Activated naive CD8-positive, alpha-beta T cell treated with anti-CD3 and anti-CD28 coated beads for 36 hours (primary cell): ENCODE data around the gene UBE2D4. TPM values are rescaled to one million over a fixed set of nuclear protein-coding genes. Genes with fewer than 3 reads are reported as not detected.
A peak's percentile ranks its signal among the peaks of the same experiment; 100 is the strongest.

ENCODE experiments used
- DNase-seq: peaks from one replicate; pipeline ENCODE4 v3.0.0; 2021
- H3K27ac Mint-ChIP-seq: one replicate; pipeline ENCODE4 v1.8.0; 2022; ENCODE audit warnings: mild to moderate bottlenecking, moderate library complexity, mixed read lengths
- H3K27me3 Mint-ChIP-seq: one replicate; pipeline ENCODE4 v1.8.0; 2022; ENCODE audit warnings: mild to moderate bottlenecking, mixed read lengths
- H3K36me3 Mint-ChIP-seq: one replicate; pipeline ENCODE4 v1.8.0; 2021; ENCODE audit warnings: mild to moderate bottlenecking, mixed read lengths
- H3K4me1 Mint-ChIP-seq: one replicate; pipeline ENCODE4 v1.8.0; 2021; ENCODE audit warnings: mixed read lengths
- H3K4me3 Mint-ChIP-seq: one replicate; pipeline ENCODE4 v1.8.0; 2022; ENCODE audit warnings: mild to moderate bottlenecking, moderate library complexity, mixed read lengths
- H3K9me3 Mint-ChIP-seq: one replicate; pipeline ENCODE4 v1.8.0; 2022; ENCODE audit warnings: mixed read lengths
- total RNA-seq, 2 experiments: library from RNA; stranded (reverse); gene quantifications; one replicate each; pipeline ENCODE4 v1.2.3, GENCODE V29; 2021

The UBE2D4 gene
- total RNA-seq, 2 experiments from 2014 or later, result 12.1 to 12.7 TPM

- Mint-ChIP-seq H3K9me3 (no peaks in the 10 kb centered on the region), H3K36me3 (peaks cover 4% of the 10 kb centered on the region), H3K27ac (no peak overlapping the region), H3K27me3 (no peaks in the 10 kb centered on the region), H3K4me1 (peaks cover 43% of the 10 kb centered on the region), H3K4me3 (no peak overlapping the region)
- no peak for DNase-seq
Observed at GRCh38 chr7:43902542-43903054, 23.6 kb upstream of the UBE2D4 start.

GRCh38 chr7:43904533-43905208 is 21.6 kb upstream of the UBE2D4 start:
- Mint-ChIP-seq H3K9me3 (no peaks in the 10 kb centered on the region), H3K4me1 (peaks cover 40% of the 10 kb centered on the region), H3K4me3 (peak overlapping the region; percentile 90), H3K27me3 (no peaks in the 10 kb centered on the region), H3K36me3 (peaks cover 4% of the 10 kb centered on the region), H3K27ac (no peak overlapping the region)
- DNase-seq, result no peak

GRCh38 chr7:43905209-43905946 is 20.9 kb upstream of the UBE2D4 start:
- no peak for DNase-seq
- no peaks in the 10 kb centered on the region for H3K9me3 Mint-ChIP-seq
- no peaks in the 10 kb centered on the region for H3K27me3 Mint-ChIP-seq
- peaks cover 4% of the 10 kb centered on the region for H3K36me3 Mint-ChIP-seq
- H3K4me1 Mint-ChIP-seq, result peaks cover 40% of the 10 kb centered on the region
- peak overlapping the region; percentile 90 for H3K4me3 Mint-ChIP-seq
- H3K27ac Mint-ChIP-seq, result peak overlapping the region; percentile 91

GRCh38 chr7:43905956-43906330 is 20.3 kb upstream of the UBE2D4 start:
- H3K27ac Mint-ChIP-seq, result peak overlapping the region; percentile 91
- H3K4me1 Mint-ChIP-seq, result peaks cover 40% of the 10 kb centered on the region
- H3K27me3 Mint-ChIP-seq, result no peaks in the 10 kb centered on the region
- DNase-seq, result peak; percentile 34
- no peaks in the 10 kb centered on the region for H3K9me3 Mint-ChIP-seq
- peak overlapping the region; percentile 90 for H3K4me3 Mint-ChIP-seq
- peaks cover 6% of the 10 kb centered on the region for H3K36me3 Mint-ChIP-seq

- Mint-ChIP-seq H3K36me3 (peaks cover 6% of the 10 kb centered on the region), H3K27me3 (no peaks in the 10 kb centered on the region), H3K9me3 (no peaks in the 10 kb centered on the region)
Observed at GRCh38 chr7:43906331-43907010, 19.8 kb upstream of the UBE2D4 start, which contains the start of gene URGCP. TSS of gene URGCP (minus strand) at chr7:43906596. CDS start at chr7:43906575, 21 bp downstream.

GRCh38 chr7:43914795-43915194 is 11.4 kb upstream of the UBE2D4 start:
- no peaks in the 10 kb centered on the region for H3K9me3 Mint-ChIP-seq
- no peaks in the 10 kb centered on the region for H3K27me3 Mint-ChIP-seq
- no peak overlapping the region for H3K27ac Mint-ChIP-seq
- no peak overlapping the region for H3K4me3 Mint-ChIP-seq
- peaks cover 12% of the 10 kb centered on the region for H3K36me3 Mint-ChIP-seq
- DNase-seq, result no peak
- peaks cover 2% of the 10 kb centered on the region for H3K4me1 Mint-ChIP-seq

More at GRCh38 chr7:43906331-43907010, 19.8 kb upstream of the UBE2D4 start, which contains the start of gene URGCP:
- Mint-ChIP-seq H3K4me3 (peak within 1 kb of the TSS; percentile 90), H3K27ac (peak within 1 kb of the TSS; percentile 91), H3K4me1 (peaks cover 38% of the 10 kb centered on the region)
- DNase-seq, result peak; percentile 66

GRCh38 chr7:43915907-43916306 is 10.3 kb upstream of the UBE2D4 start:
- Mint-ChIP-seq H3K27me3 (no peaks in the 10 kb centered on the region), H3K9me3 (no peaks in the 10 kb centered on the region), H3K4me3 (no peak overlapping the region), H3K36me3 (peaks cover 12% of the 10 kb centered on the region), H3K27ac (no peak overlapping the region), H3K4me1 (peaks cover 2% of the 10 kb centered on the region)
- DNase-seq, result no peak

- Mint-ChIP-seq H3K27ac (no peak overlapping the region), H3K9me3 (peaks cover 2% of the 10 kb centered on the region), H3K36me3 (peaks cover 21% of the 10 kb centered on the region), H3K27me3 (no peaks in the 10 kb centered on the region), H3K4me3 (no peak overlapping the region), H3K4me1 (peaks cover 12% of the 10 kb centered on the region)
- DNase-seq, result no peak
Observed at GRCh38 chr7:43921423-43921822, 4.8 kb upstream of the UBE2D4 start.

- peaks cover 18% of the 10 kb centered on the region for H3K4me1 Mint-ChIP-seq
- DNase-seq, result no peak
- H3K27me3 Mint-ChIP-seq, result no peaks in the 10 kb centered on the region
- H3K27ac Mint-ChIP-seq, result no peak overlapping the region
- no peak overlapping the region for H3K4me3 Mint-ChIP-seq
- H3K9me3 Mint-ChIP-seq, result peaks cover 3% of the 10 kb centered on the region
- H3K36me3 Mint-ChIP-seq, result peaks cover 23% of the 10 kb centered on the region
Observed at GRCh38 chr7:43922726-43923125, 3.5 kb upstream of the UBE2D4 start.

GRCh38 chr7:43926798-43927123 is 525 bp downstream of the UBE2D4 start:
- Mint-ChIP-seq H3K4me3 (peak overlapping the region; percentile 90), H3K27me3 (no peaks in the 10 kb centered on the region), H3K27ac (peak overlapping the region; percentile 87), H3K4me1 (peaks cover 21% of the 10 kb centered on the region), H3K36me3 (peaks cover 26% of the 10 kb centered on the region), H3K9me3 (peaks cover 7% of the 10 kb centered on the region)
- no peak for DNase-seq

GRCh38 chr7:43927810-43928209 is 1.6 kb downstream of the UBE2D4 start:
- H3K36me3 Mint-ChIP-seq, result peaks cover 26% of the 10 kb centered on the region
- peaks cover 20% of the 10 kb centered on the region for H3K4me1 Mint-ChIP-seq
- H3K27me3 Mint-ChIP-seq, result no peaks in the 10 kb centered on the region
- H3K4me3 Mint-ChIP-seq, result no peak overlapping the region
- H3K9me3 Mint-ChIP-seq, result peaks cover 7% of the 10 kb centered on the region
- DNase-seq, result no peak
- no peak overlapping the region for H3K27ac Mint-ChIP-seq

GRCh38 chr7:43929529-43930457 is 3.6 kb downstream of the UBE2D4 start:
- H3K27ac Mint-ChIP-seq, result no peak overlapping the region
- H3K4me1 Mint-ChIP-seq, result peaks cover 15% of the 10 kb centered on the region
- H3K36me3 Mint-ChIP-seq, result peaks cover 21% of the 10 kb centered on the region
- peaks cover 5% of the 10 kb centered on the region for H3K9me3 Mint-ChIP-seq
- H3K4me3 Mint-ChIP-seq, result no peak overlapping the region
- no peaks in the 10 kb centered on the region for H3K27me3 Mint-ChIP-seq
- no peak for DNase-seq

GRCh38 chr7:43931346-43931745 is 5.1 kb downstream of the UBE2D4 start:
- Mint-ChIP-seq H3K9me3 (peaks cover 5% of the 10 kb centered on the region), H3K4me3 (no peak overlapping the region), H3K27me3 (no peaks in the 10 kb centered on the region), H3K36me3 (peaks cover 17% of the 10 kb centered on the region), H3K27ac (no peak overlapping the region), H3K4me1 (peaks cover 10% of the 10 kb centered on the region)
- DNase-seq, result no peak

GRCh38 chr7:43933902-43934560 is 7.8 kb downstream of the UBE2D4 start:
- Mint-ChIP-seq H3K36me3 (peaks cover 4% of the 10 kb centered on the region), H3K27ac (no peak overlapping the region), H3K4me3 (no peak overlapping the region), H3K27me3 (no peaks in the 10 kb centered on the region), H3K9me3 (no peaks in the 10 kb centered on the region), H3K4me1 (no peaks in the 10 kb centered on the region)
- DNase-seq, result no peak
